ENCODE data around the gene TLN1. TPM values are rescaled to one million over a fixed set of nuclear protein-coding genes. Genes with fewer than 3 reads are reported as not detected.

The TLN1 gene
- total RNA-seq, 2 donors from 2014 or later: 117 to 123 TPM

DNA sequence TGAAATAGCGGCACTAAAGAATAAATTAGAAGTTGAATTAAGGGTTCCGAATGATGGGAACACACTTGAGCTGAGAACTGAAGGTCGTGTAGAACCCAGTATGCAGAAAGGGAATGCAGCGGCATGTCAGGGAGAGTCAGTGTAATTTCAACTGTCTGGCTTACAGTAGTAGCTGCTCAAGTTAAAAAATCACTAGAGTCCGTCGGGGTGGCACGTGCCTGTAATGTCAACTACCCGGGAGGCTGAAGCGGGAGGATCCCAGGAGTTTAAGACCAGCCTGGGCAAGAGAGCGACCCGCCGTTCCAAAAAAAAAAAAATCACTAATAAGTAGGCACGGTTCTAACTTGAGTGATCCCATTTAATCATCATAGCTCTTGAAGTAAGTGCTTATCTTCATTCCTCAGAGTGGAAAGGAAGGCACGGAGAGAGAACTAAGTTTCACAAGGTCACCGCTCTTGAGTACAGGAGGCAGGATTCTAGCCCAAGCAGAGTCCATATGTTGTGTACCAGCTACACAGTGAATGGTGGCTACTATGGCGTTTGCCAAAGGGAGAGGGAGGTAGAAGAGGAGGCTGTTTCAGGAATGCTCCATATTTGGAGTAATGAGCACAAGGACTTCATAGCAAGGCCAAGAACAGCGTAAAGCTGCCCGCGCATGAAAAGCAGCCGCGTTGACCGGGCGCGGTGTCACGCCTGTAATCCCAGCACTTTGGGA is 75.0 kb downstream of the TLN1 start:
- Histone ChIP-seq H3K27ac (ENCODE audit: low read depth, low read length) (peak overlapping the region; percentile 98), H3K9me3 (ENCODE audit: control insufficient read depth, low read length) (no peaks in the 10 kb centered on the region), H3K27me3 (ENCODE audit: control insufficient read depth, insufficient read depth, low read length, poor library complexity, severe bottlenecking) (no peaks in the 10 kb centered on the region), H3K9ac (ENCODE audit: extremely low read depth, low read length, poor library complexity, severe bottlenecking) (peak overlapping the region; percentile 95), H3K4me1 (ENCODE audit: control insufficient read depth, insufficient read depth, low read length) (no peaks in the 10 kb centered on the region), H3K4me3 (ENCODE audit: low read length) (peak overlapping the region; percentile 83), H3K36me3 (ENCODE audit: control insufficient read depth, insufficient read depth, low read length) (peaks cover 13% of the 10 kb centered on the region)
- Mint-ChIP-seq H3K4me1 (peaks cover 9% of the 10 kb centered on the region), H3K27me3 (ENCODE audit: insufficient read depth) (peaks cover 12% of the 10 kb centered on the region), H3K9me3 (no peaks in the 10 kb centered on the region), H3K4me3 (peak overlapping the region; percentile 76), H3K27ac (peak overlapping the region; percentile 99), H3K36me3 (ENCODE audit: low read depth) (peaks cover 18% of the 10 kb centered on the region)
- TF ChIP-seq, protein P1, sequence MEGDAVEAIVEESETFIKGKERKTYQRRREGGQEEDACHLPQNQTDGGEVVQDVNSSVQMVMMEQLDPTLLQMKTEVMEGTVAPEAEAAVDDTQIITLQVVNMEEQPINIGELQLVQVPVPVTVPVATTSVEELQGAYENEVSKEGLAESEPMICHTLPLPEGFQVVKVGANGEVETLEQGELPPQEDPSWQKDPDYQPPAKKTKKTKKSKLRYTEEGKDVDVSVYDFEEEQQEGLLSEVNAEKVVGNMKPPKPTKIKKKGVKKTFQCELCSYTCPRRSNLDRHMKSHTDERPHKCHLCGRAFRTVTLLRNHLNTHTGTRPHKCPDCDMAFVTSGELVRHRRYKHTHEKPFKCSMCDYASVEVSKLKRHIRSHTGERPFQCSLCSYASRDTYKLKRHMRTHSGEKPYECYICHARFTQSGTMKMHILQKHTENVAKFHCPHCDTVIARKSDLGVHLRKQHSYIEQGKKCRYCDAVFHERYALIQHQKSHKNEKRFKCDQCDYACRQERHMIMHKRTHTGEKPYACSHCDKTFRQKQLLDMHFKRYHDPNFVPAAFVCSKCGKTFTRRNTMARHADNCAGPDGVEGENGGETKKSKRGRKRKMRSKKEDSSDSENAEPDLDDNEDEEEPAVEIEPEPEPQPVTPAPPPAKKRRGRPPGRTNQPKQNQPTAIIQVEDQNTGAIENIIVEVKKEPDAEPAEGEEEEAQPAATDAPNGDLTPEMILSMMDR (conservative IDR thresholded peaks at IDR 0.05): no peak
- 57 to 63% methylated on average over 20 to 25 of the region's 25 CpGs for WGBS, 2 experiments (ENCODE audit: insufficient coverage in 1 of 2, insufficient read length in 1 of 2)
- DNase-seq: no peak

DNA sequence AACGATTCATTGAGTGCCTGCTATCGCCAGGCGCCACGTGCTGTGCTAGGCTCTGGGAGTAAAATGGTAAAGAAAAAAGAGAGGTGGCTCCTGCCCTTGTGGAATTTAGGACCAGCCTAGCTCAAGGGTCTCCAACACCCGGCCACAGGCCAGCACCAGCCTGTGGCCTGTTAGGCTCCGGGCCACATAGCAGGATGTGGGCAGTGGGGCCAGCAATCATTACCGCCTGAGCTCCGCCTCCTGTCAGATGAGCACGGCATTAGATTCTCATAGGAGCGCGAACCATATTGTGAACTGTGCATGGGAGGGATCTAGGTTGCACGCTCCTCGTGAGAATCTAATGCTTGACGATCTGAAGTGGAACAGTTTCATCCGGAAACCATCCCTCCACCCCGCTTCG is 75.6 kb downstream of the TLN1 start:
- Histone ChIP-seq H3K4me3 (ENCODE audit: low read length) (no peak overlapping the region), H3K4me1 (ENCODE audit: control insufficient read depth, insufficient read depth, low read length) (no peaks in the 10 kb centered on the region), H3K27ac (ENCODE audit: low read depth, low read length) (no peak overlapping the region), H3K9me3 (ENCODE audit: control insufficient read depth, low read length) (no peaks in the 10 kb centered on the region), H3K36me3 (ENCODE audit: control insufficient read depth, insufficient read depth, low read length) (peaks cover 7% of the 10 kb centered on the region), H3K9ac (ENCODE audit: extremely low read depth, low read length, poor library complexity, severe bottlenecking) (no peak overlapping the region), H3K27me3 (ENCODE audit: control insufficient read depth, insufficient read depth, low read length, poor library complexity, severe bottlenecking) (no peaks in the 10 kb centered on the region)
- Mint-ChIP-seq H3K36me3 (ENCODE audit: low read depth) (peaks cover 14% of the 10 kb centered on the region), H3K4me3 (peak overlapping the region; percentile 76), H3K27me3 (ENCODE audit: insufficient read depth) (peaks cover 12% of the 10 kb centered on the region), H3K9me3 (no peaks in the 10 kb centered on the region), H3K4me1 (peaks cover 9% of the 10 kb centered on the region), H3K27ac (no peak overlapping the region)
- TF ChIP-seq, protein P1 (conservative IDR thresholded peaks at IDR 0.05): no peak
- 88 to 92% methylated on average over 9 to 17 of the region's 17 CpGs for WGBS, 2 experiments (ENCODE audit: insufficient coverage in 1 of 2, insufficient read length in 1 of 2)
- no peak for DNase-seq

DNA sequence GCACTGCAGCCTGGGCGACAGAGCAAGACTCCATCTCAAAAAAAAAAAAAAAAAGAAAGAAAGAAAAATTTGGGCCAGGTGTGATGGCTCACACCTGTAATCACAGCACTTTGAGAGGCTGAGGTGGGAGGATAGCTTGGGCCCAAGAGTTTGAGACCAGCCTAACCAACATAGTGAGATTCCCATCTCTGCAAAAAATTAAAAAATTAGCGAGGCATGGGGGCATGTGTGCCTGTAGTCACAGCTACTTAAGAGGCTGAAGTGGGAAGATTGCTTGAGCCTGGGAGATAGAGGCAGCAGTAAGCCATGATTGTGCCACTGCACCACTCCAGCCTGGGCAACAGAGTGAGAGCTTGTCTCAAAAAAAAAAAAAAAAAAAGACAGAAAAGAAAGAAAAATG is 78.4 kb downstream of the TLN1 start:
- Mint-ChIP-seq H3K4me1 (peaks cover 3% of the 10 kb centered on the region), H3K27me3 (ENCODE audit: insufficient read depth) (peaks cover 15% of the 10 kb centered on the region), H3K4me3 (no peak overlapping the region), H3K36me3 (ENCODE audit: low read depth) (no peaks in the 10 kb centered on the region), H3K9me3 (no peaks in the 10 kb centered on the region), H3K27ac (no peak overlapping the region)
- Histone ChIP-seq H3K27me3 (ENCODE audit: control insufficient read depth, insufficient read depth, low read length, poor library complexity, severe bottlenecking) (no peaks in the 10 kb centered on the region), H3K4me3 (ENCODE audit: low read length) (no peak overlapping the region), H3K4me1 (ENCODE audit: control insufficient read depth, insufficient read depth, low read length) (no peaks in the 10 kb centered on the region), H3K9ac (ENCODE audit: extremely low read depth, low read length, poor library complexity, severe bottlenecking) (no peak overlapping the region), H3K36me3 (ENCODE audit: control insufficient read depth, insufficient read depth, low read length) (no peaks in the 10 kb centered on the region), H3K9me3 (ENCODE audit: control insufficient read depth, low read length) (no peaks in the 10 kb centered on the region), H3K27ac (ENCODE audit: low read depth, low read length) (no peak overlapping the region)
- no peak for DNase-seq
- TF ChIP-seq, protein P1 (conservative IDR thresholded peaks at IDR 0.05): no peak
- WGBS, 2 experiments (ENCODE audit: insufficient coverage in 1 of 2, insufficient read length in 1 of 2): 67 to 98% methylated on average over 1 to 2 of the region's 2 CpGs
